HG03139 (cell line): ENCODE measurements around the gene KRTAP12-3.
"Not testable (repeated sequence)": the region's sequence is repeated elsewhere in the genome, so short reads cannot be mapped to it uniquely, and the experiment has no call there.

Experiments
- ATAC-seq: cut with Tn5 transposase; IDR thresholded peaks from one replicate; pipeline ENCODE4 v1.9.1; 2021; ENCODE audit not compliant: unreplicated experiment

KRTAP12-3 gene

GRCh38 chr21:44627181-44627822 lies 30.4 kb upstream of the KRTAP12-3 start:
- not testable (repeated sequence) for ATAC-seq

GRCh38 chr21:44627831-44628233 lies 29.9 kb upstream of the KRTAP12-3 start:
- ATAC-seq = not testable (repeated sequence)

GRCh38 chr21:44628707-44629391 lies 28.9 kb upstream of the KRTAP12-3 start:
- ATAC-seq = no peak

GRCh38 chr21:44630440-44630839 lies 27.3 kb upstream of the KRTAP12-3 start:
- ATAC-seq = no peak

GRCh38 chr21:44632067-44632466 lies 25.7 kb upstream of the KRTAP12-3 start:
- no peak for ATAC-seq

GRCh38 chr21:44636209-44637017 lies 21.3 kb upstream of the KRTAP12-3 start:
- no peak for ATAC-seq

- no peak for ATAC-seq
Observed at GRCh38 chr21:44637018-44637850, 20.5 kb upstream of the KRTAP12-3 start, which contains the start of gene KRTAP10-10. TSS of gene KRTAP10-10 (plus strand) at chr21:44637356. CDS start at chr21:44637418, 62 bp downstream.

- not testable (repeated sequence) for ATAC-seq
Observed at GRCh38 chr21:44637851-44638348, 19.8 kb upstream of the KRTAP12-3 start.

GRCh38 chr21:44638506-44639330 lies 19.0 kb upstream of the KRTAP12-3 start:
- not testable (repeated sequence) for ATAC-seq

GRCh38 chr21:44639331-44639655 lies 18.4 kb upstream of the KRTAP12-3 start:
- no peak for ATAC-seq

- ATAC-seq = no peak
Observed at GRCh38 chr21:44640761-44641160, 17.0 kb upstream of the KRTAP12-3 start.

GRCh38 chr21:44643741-44644310 lies 13.9 kb upstream of the KRTAP12-3 start:
- no peak for ATAC-seq

GRCh38 chr21:44644878-44645277 lies 12.9 kb upstream of the KRTAP12-3 start:
- ATAC-seq = no peak

- ATAC-seq = not testable (repeated sequence)
Observed at GRCh38 chr21:44646366-44647221, 11.1 kb upstream of the KRTAP12-3 start, which contains the start of gene KRTAP10-11. TSS of gene KRTAP10-11 (plus strand) at chr21:44646414. CDS start at chr21:44646459, 45 bp downstream.

- ATAC-seq = no peak
Observed at GRCh38 chr21:44647222-44647552, 10.5 kb upstream of the KRTAP12-3 start.

GRCh38 chr21:44648557-44649311 lies 9.0 kb upstream of the KRTAP12-3 start:
- ATAC-seq = no peak

GRCh38 chr21:44649521-44650100 lies 8.1 kb upstream of the KRTAP12-3 start:
- ATAC-seq = no peak
